PFSK-1 (cell line): ENCODE measurements around the gene SLC22A23.

Source experiments
- POLR2AphosphoS5 ChIP-seq: IDR thresholded peaks from 2 replicates; pipeline ENCODE4 v1.6.1; 2012; ENCODE audit warnings: low read depth, mild to moderate bottlenecking, control low read depth, low read length, moderate library complexity
- SIN3A ChIP-seq: IDR thresholded peaks from 2 replicates; pipeline ENCODE4 v1.6.1; 2012; ENCODE audit warnings: mild to moderate bottlenecking, low read length, moderate library complexity, borderline replicate concordance; ENCODE audit not compliant: insufficient read depth
- TAF1 ChIP-seq: IDR thresholded peaks from 2 replicates; pipeline ENCODE4 v1.6.1; 2012; ENCODE audit warnings: low read length, control low read depth, borderline replicate concordance; ENCODE audit not compliant: insufficient read depth
- TF ChIP-seq, protein P1 (sequence below), 2 experiments: IDR thresholded peaks; 2 replicates each; pipeline versions ENCODE4 v1.6.1 to v1.8.0; 2011 to 2012; ENCODE audit warnings: low read depth in 2 of 2, low read length in 2 of 2, control low read depth in 1 of 2, inconsistent platforms in 1 of 2, mild to moderate bottlenecking in 1 of 2, moderate library complexity in 1 of 2; ENCODE audit not compliant: insufficient read depth in 1 of 2

DNA sequence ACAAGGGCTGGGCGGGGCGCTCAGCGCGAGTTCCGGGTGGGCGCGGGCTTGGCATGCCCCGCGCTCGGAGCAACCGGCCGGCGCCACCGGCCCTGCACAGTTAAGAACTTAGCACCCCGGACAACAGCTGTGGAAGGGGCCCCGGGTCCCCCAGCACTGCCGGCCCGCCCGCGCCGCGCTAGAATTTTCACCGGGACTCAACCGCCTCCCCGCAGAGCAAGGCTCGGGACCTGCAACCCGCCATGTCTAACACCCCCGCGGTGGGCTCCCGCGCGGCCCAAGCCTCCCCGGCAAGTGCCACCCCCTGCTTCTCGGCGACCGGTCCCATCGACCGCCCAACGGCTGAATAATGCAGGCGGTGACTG, 203.3 kb downstream of the SLC22A23 start:
- TF ChIP-seq SIN3A: no peak
- TF ChIP-seq TAF1: no peak
- TF ChIP-seq, protein P1, sequence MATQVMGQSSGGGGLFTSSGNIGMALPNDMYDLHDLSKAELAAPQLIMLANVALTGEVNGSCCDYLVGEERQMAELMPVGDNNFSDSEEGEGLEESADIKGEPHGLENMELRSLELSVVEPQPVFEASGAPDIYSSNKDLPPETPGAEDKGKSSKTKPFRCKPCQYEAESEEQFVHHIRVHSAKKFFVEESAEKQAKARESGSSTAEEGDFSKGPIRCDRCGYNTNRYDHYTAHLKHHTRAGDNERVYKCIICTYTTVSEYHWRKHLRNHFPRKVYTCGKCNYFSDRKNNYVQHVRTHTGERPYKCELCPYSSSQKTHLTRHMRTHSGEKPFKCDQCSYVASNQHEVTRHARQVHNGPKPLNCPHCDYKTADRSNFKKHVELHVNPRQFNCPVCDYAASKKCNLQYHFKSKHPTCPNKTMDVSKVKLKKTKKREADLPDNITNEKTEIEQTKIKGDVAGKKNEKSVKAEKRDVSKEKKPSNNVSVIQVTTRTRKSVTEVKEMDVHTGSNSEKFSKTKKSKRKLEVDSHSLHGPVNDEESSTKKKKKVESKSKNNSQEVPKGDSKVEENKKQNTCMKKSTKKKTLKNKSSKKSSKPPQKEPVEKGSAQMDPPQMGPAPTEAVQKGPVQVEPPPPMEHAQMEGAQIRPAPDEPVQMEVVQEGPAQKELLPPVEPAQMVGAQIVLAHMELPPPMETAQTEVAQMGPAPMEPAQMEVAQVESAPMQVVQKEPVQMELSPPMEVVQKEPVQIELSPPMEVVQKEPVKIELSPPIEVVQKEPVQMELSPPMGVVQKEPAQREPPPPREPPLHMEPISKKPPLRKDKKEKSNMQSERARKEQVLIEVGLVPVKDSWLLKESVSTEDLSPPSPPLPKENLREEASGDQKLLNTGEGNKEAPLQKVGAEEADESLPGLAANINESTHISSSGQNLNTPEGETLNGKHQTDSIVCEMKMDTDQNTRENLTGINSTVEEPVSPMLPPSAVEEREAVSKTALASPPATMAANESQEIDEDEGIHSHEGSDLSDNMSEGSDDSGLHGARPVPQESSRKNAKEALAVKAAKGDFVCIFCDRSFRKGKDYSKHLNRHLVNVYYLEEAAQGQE (IDR thresholded peaks at IDR 0.05; ENCODE audit: insufficient read depth in 1 of 2, low read depth in 2 of 2, low read length in 2 of 2): no peak
- TF ChIP-seq POLR2AphosphoS5: no peak
